PC-9 (cell line): ENCODE measurements around the gene PDE8A.

Source experiments
- EZH2 ChIP-seq: fragments of 200-600 bp; sonication (generic); IDR thresholded peaks from 2 replicates; pipeline ENCODE4 v1.8.0; 2017; ENCODE audit warnings: antibody characterized with exemption, low read depth
- TF ChIP-seq, protein P1 (sequence below): fragments of 200-600 bp; sonication (generic); conservative IDR thresholded peaks from 2 replicates; pipeline ENCODE4 v1.6.1; 2017; ENCODE audit warnings: mixed run types, antibody characterized with exemption, mild to moderate bottlenecking, moderate library complexity

DNA sequence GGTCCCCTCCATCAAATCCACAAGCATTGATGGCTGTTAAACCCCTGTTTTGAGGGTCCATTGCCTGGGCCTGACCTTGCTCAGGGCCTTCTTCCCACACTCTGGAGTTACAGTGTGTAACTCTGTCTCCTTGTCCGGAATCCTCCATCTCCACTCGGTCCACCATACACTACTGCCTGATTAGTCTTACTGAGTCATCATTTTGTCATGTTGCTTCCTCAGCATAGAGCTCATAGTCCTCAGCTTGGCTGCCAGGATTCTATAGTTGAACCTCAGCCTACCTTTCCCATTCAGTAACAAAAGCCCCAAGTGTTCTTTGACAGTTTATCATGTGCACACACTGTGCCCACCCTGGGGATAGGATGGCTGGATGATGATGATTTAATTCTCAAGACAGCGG is 113.0 kb downstream of the PDE8A start:
- TF ChIP-seq, protein P1, sequence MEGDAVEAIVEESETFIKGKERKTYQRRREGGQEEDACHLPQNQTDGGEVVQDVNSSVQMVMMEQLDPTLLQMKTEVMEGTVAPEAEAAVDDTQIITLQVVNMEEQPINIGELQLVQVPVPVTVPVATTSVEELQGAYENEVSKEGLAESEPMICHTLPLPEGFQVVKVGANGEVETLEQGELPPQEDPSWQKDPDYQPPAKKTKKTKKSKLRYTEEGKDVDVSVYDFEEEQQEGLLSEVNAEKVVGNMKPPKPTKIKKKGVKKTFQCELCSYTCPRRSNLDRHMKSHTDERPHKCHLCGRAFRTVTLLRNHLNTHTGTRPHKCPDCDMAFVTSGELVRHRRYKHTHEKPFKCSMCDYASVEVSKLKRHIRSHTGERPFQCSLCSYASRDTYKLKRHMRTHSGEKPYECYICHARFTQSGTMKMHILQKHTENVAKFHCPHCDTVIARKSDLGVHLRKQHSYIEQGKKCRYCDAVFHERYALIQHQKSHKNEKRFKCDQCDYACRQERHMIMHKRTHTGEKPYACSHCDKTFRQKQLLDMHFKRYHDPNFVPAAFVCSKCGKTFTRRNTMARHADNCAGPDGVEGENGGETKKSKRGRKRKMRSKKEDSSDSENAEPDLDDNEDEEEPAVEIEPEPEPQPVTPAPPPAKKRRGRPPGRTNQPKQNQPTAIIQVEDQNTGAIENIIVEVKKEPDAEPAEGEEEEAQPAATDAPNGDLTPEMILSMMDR, result no peak
- no peak for TF ChIP-seq EZH2
